H1 (cell line): ENCODE measurements around the gene CAPN14. TPM values are rescaled to one million over a fixed set of nuclear protein-coding genes. Genes with fewer than 3 reads are reported as not detected.

Experiments
- CTCF ChIA-PET: fragments of 300-600 bp; sonication (Branson Sonifier 250); formaldehyde crosslinking; loops from one replicate; lab custom pipeline; 2021; ENCODE audit not compliant: partially characterized antibody; lab: Charles Lee
- POLR2A ChIA-PET: fragments of 300-600 bp; sonication (Branson Sonifier 250); formaldehyde crosslinking; loops from one replicate; lab custom pipeline; 2021; ENCODE audit warnings: inconsistent platforms; ENCODE audit not compliant: partially characterized antibody; lab: Charles Lee
- DNase-seq, 2 experiments: peaks; one replicate each; pipeline versions ENCODE4 v3.0.0 to v3.0.0-alpha.2; 2010 to 2022; ENCODE audit warnings: low spot score in 2 of 2, low read depth in 1 of 2, mixed read lengths in 1 of 2
- FAIRE-seq: peaks from 2 replicates; lab custom pipeline; 2011; peaks lifted over from hg19 to GRCh38; lab: Jason Lieb, UNC
- H2AFZ ChIP-seq: 2 replicates; pipeline ENCODE4 v1.8.1; 2012; ENCODE audit warnings: low read length, inconsistent platforms
- H2AK5ac ChIP-seq: 2 replicates; pipeline ENCODE4 v1.6.1; 2013; ENCODE audit warnings: low read depth, low read length
- H2BK120ac ChIP-seq: replicated peaks from 2 replicates; pipeline ENCODE3; 2013; ENCODE audit warnings: low read depth, low read length, inconsistent platforms
- H2BK12ac ChIP-seq: 2 replicates; pipeline ENCODE4 v1.6.1; 2013; ENCODE audit warnings: low read depth, low read length
- H2BK15ac ChIP-seq: 2 replicates; pipeline ENCODE4 v1.6.1; 2013; ENCODE audit warnings: low read length
- H2BK20ac ChIP-seq: 2 replicates; pipeline ENCODE4 v1.6.1; 2013; ENCODE audit warnings: low read length
- H2BK5ac ChIP-seq: 2 replicates; pipeline ENCODE4 v1.6.1; 2013; ENCODE audit warnings: low read depth, low read length
- H3K14ac ChIP-seq: 2 replicates; pipeline ENCODE4 v1.6.1; 2013; ENCODE audit warnings: inconsistent platforms; ENCODE audit not compliant: insufficient read length
- H3K18ac ChIP-seq: 2 replicates; pipeline ENCODE4 v1.6.1; 2013; ENCODE audit warnings: low read length; ENCODE audit errors: extremely low read depth
- H3K23ac ChIP-seq: 2 replicates; pipeline ENCODE4 v1.6.1; 2013; ENCODE audit warnings: inconsistent platforms; ENCODE audit not compliant: insufficient read length
- H3K23me2 ChIP-seq: 2 replicates; pipeline ENCODE4 v1.6.1; 2013; ENCODE audit warnings: low read depth, low read length
- H3K27ac ChIP-seq: 2 replicates; pipeline ENCODE4 v1.6.1; 2011; ENCODE audit warnings: low read depth, low read length, inconsistent platforms
- H3K27me3 ChIP-seq, 4 experiments: replicated peaks in 1 of 4; 1 replicate in 1 of 4; 2 replicates in 3 of 4; pipeline versions ENCODE4 v1.6.1 to v1.8.1; 2011 to 2013; ENCODE audit warnings: low read length in 3 of 4, mild to moderate bottlenecking in 3 of 4, inconsistent platforms in 2 of 4, mixed read lengths in 2 of 4, moderate library complexity in 1 of 4; ENCODE audit not compliant: control insufficient read depth in 3 of 4, insufficient read depth in 3 of 4; ENCODE audit errors: extremely low read depth in 1 of 4
- H3K36me3 ChIP-seq, 4 experiments: 2 replicates each; pipeline versions ENCODE4 v1.6.1 to v1.8.1; 2011 to 2013; ENCODE audit warnings: mild to moderate bottlenecking in 4 of 4, low read length in 3 of 4, moderate library complexity in 2 of 4, control low read depth in 1 of 4, inconsistent platforms in 1 of 4; ENCODE audit not compliant: insufficient read depth in 4 of 4, control insufficient read depth in 2 of 4
- H3K4ac ChIP-seq: replicated peaks from 2 replicates; pipeline ENCODE3; 2013; ENCODE audit warnings: low read length, low read depth, mixed read lengths, inconsistent platforms; ENCODE audit not compliant: insufficient read length
- H3K4me1 ChIP-seq, 4 experiments: replicated peaks in 1 of 4; 1 replicate in 1 of 4; 2 replicates in 3 of 4; pipeline versions ENCODE4 v1.6.1 to v1.8.1; 2011 to 2013; ENCODE audit warnings: low read length in 3 of 4, inconsistent platforms in 2 of 4, mixed read lengths in 1 of 4; ENCODE audit not compliant: insufficient read depth in 4 of 4, control insufficient read depth in 3 of 4
- H3K4me2 ChIP-seq, 2 experiments: 2 replicates each; pipeline versions ENCODE4 v1.6.1 to v1.8.1; 2011 to 2013; ENCODE audit warnings: low read depth in 2 of 2, low read length in 2 of 2, control low read depth in 1 of 2, inconsistent platforms in 1 of 2, mild to moderate bottlenecking in 1 of 2; ENCODE audit not compliant: insufficient read depth in 1 of 2
- H3K4me3 ChIP-seq, 4 experiments: fragments of 200-600, 300-600 bp in 1 of 4; sonication (generic), shearing (Covaris generic), sonication (Bioruptor Twin) in 1 of 4; 2 replicates each; pipeline versions ENCODE4 v1.5.1 to v1.8.1; 2011 to 2016; ENCODE audit warnings: low read length in 4 of 4, low read depth in 3 of 4, control low read depth in 2 of 4, inconsistent platforms in 2 of 4, mild to moderate bottlenecking in 2 of 4, mixed read lengths in 1 of 4, moderate library complexity in 1 of 4; ENCODE audit not compliant: insufficient read depth in 2 of 4; ENCODE audit errors: extremely low read depth in 1 of 4
- H3K56ac ChIP-seq: replicated peaks from 2 replicates; pipeline ENCODE3; 2013; ENCODE audit warnings: low read depth, mild to moderate bottlenecking, mixed read lengths, low read length, inconsistent platforms; ENCODE audit not compliant: insufficient read length
- H3K79me1 ChIP-seq: 2 replicates; pipeline ENCODE4 v1.6.1; 2013; ENCODE audit warnings: low read depth, low read length, control low read depth
- H3K79me2 ChIP-seq, 2 experiments: 2 replicates each; pipeline versions ENCODE4 v1.6.1 to v1.8.1; 2012 to 2013; ENCODE audit warnings: low read length in 2 of 2, mild to moderate bottlenecking in 2 of 2, inconsistent platforms in 1 of 2; ENCODE audit not compliant: insufficient read depth in 2 of 2, control insufficient read depth in 1 of 2
- H3K9ac ChIP-seq, 4 experiments: replicated peaks in 1 of 4; 1 replicate in 1 of 4; 2 replicates in 3 of 4; pipeline versions ENCODE4 v1.6.1 to v1.8.1; 2011 to 2013; ENCODE audit warnings: low read depth in 3 of 4, low read length in 3 of 4, control low read depth in 2 of 4, mild to moderate bottlenecking in 2 of 4, moderate library complexity in 2 of 4, inconsistent platforms in 1 of 4; ENCODE audit errors: extremely low read depth in 1 of 4
- H3K9me3 ChIP-seq, 2 experiments: 2 replicates each; pipeline versions ENCODE4 v1.6.1 to v1.8.1; 2012 to 2013; ENCODE audit warnings: mild to moderate bottlenecking in 2 of 2, moderate library complexity in 2 of 2, control low read depth in 1 of 2, inconsistent platforms in 1 of 2, low read depth in 1 of 2, low read length in 1 of 2, mixed read lengths in 1 of 2; ENCODE audit not compliant: insufficient read depth in 2 of 2
- H4K20me1 ChIP-seq, 2 experiments: replicated peaks in 1 of 2; 2 replicates each; pipeline versions ENCODE3 to v1.8.1; 2011 to 2013; ENCODE audit warnings: inconsistent platforms in 2 of 2, low read length in 2 of 2, mild to moderate bottlenecking in 1 of 2; ENCODE audit not compliant: insufficient read depth in 2 of 2, control insufficient read depth in 1 of 2
- H4K5ac ChIP-seq: 2 replicates; pipeline ENCODE4 v1.6.1; 2013; ENCODE audit warnings: low read length, low read depth, mixed read lengths, inconsistent platforms; ENCODE audit not compliant: insufficient read length
- H4K8ac ChIP-seq: 2 replicates; pipeline ENCODE4 v1.8.0; 2013; ENCODE audit warnings: mild to moderate bottlenecking, moderate library complexity, low read length, inconsistent platforms; ENCODE audit not compliant: insufficient read depth; ENCODE audit errors: extremely low read depth
- H4K91ac ChIP-seq: replicated peaks from 2 replicates; pipeline ENCODE3; 2013; ENCODE audit warnings: low read length, mixed read lengths, inconsistent platforms; ENCODE audit not compliant: insufficient read length
- CBX8 ChIP-seq: fragments of 300-800, 300-1000 bp; sonication (generic); IDR thresholded peaks from 2 replicates; pipeline ENCODE4 v1.7.1; 2016; ENCODE audit warnings: low read depth, low read length, borderline replicate concordance
- EGR1 ChIP-seq: IDR thresholded peaks from 2 replicates; pipeline ENCODE4 v1.6.1; 2011; ENCODE audit warnings: low read depth, low read length, borderline replicate concordance
- WGBS, 2 experiments: shearing (Covaris generic) in 1 of 2; methylation state at CpG; one replicate each; pipeline versions ENCODE4 v1.1.6 to v1.1.7; 2013 to 2015; ENCODE audit warnings: low lambda C conversion rate in 2 of 2, mixed read lengths in 2 of 2, inconsistent platforms in 1 of 2, low coverage in 1 of 2, missing lambda C conversion rate in 1 of 2; ENCODE audit not compliant: insufficient replicate concordance in 2 of 2, insufficient coverage in 1 of 2, insufficient read length in 1 of 2; ENCODE audit errors: extremely low coverage in 1 of 2, missing lambda C conversion rate in 1 of 2; 5-methylcytosine and 5-hydroxymethylcytosine counted together
- polyA plus RNA-seq, 7 experiments: library from polyadenylated mRNA; depleted of rRNA in 3 of 7; stranded (reverse) in 5 of 7; unstranded in 2 of 7; fragments of >200 nt in 5 of 7; fragments of 200-250 nt in 2 of 7; gene quantifications; 1 replicate in 5 of 7; 2 replicates in 1 of 7; 4 replicates in 1 of 7; pipeline versions ENCODE4 v1.2.1 to v1.2.3, GENCODE V29; 2011 to 2013; ENCODE audit warnings: missing spikeins in 2 of 7, mixed read lengths in 2 of 7
- total RNA-seq: library from RNA; stranded (reverse); fragmentation: NEBNext Ultra II Directional; extraction: Animal tissue kit (Norgen Biotek cat#: 25700); gene quantifications from 2 replicates; pipeline ENCODE4 v1.2.1, GENCODE V29; 2021

The CAPN14 gene
- total and polyA plus RNA-seq, 2 of the 8 experiments (the other 6 are each of a cell fraction or from before 2014, with no cell fraction given) = 0.07 TPM; not detected in 1

DNA sequence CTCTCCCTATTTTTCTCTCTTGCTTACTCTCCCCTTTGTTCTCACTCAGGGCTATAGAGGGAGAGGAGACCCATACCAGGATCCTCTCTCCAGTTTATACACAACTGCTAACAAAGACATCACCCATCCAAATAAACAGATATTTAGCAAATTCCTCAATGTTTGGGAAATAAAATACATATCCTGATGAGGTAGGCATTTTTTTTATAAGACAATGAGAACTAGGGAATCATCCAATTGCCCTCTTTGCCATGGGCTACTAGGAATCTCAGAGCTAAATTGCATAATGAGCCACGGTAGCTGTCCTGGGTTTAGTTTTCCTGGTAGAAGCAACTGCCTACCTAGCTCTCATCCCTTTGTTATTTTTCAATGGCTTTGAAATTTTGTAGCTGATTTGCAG is 27.1 kb downstream of the CAPN14 start:
- no peak overlapping the region for H3K14ac ChIP-seq
- H3K4me2 ChIP-seq = no peak overlapping the region
- no peaks in the 10 kb centered on the region; a peak in 1 of 7 replicates for H3K4me1 ChIP-seq
- H4K5ac ChIP-seq = no peak overlapping the region
- no peak overlapping the region for H2BK15ac ChIP-seq
- no peaks in the 10 kb centered on the region for H3K36me3 ChIP-seq
- H3K9ac ChIP-seq = no peak overlapping the region
- no peak overlapping the region for H2BK12ac ChIP-seq
- H3K18ac ChIP-seq = no peak overlapping the region
- H3K4me3 ChIP-seq = no peak overlapping the region
- no peak for TF ChIP-seq CBX8
- TF ChIP-seq EGR1 = no peak
- H2BK120ac ChIP-seq = no peak overlapping the region
- no peaks in the 10 kb centered on the region for H3K9me3 ChIP-seq
- no peak overlapping the region for H3K4ac ChIP-seq
- H4K91ac ChIP-seq = no peak overlapping the region
- 95% methylated on average over 1 of the region's 1 CpG; no CpG with 5 or more reads in 1 of the 2 experiments for WGBS, 2 experiments
- no peak overlapping the region for H2BK20ac ChIP-seq
- CTCF ChIA-PET = interaction anchor here (0.7 to 1.8 kb wide), 5 partner anchors 11 to 701 kb away, joined by 3 to 8 read pairs (median 5); no protein-coding TSS in a partner anchor
- no peak overlapping the region for H2BK5ac ChIP-seq
- H3K23ac ChIP-seq = no peak overlapping the region
- POLR2A ChIA-PET = interaction anchor here (1.4 kb wide), 1 partner anchor 107 kb away, joined by 3 read pairs; no protein-coding TSS in a partner anchor
- H3K23me2 ChIP-seq = 0 out of 2 replicates have a peak, but pooled peaks cover 2% of the 10 kb centered on the region
- H3K27ac ChIP-seq = no peak overlapping the region
- H2AK5ac ChIP-seq = no peak overlapping the region
- H3K79me2 ChIP-seq = no peaks in the 10 kb centered on the region
- H3K27me3 ChIP-seq = no peaks in the 10 kb centered on the region; a peak in 1 of 7 replicates
- H4K8ac ChIP-seq = no peak overlapping the region
- DNase-seq (no peak), FAIRE-seq (no peak)
- H4K20me1 ChIP-seq = no peaks in the 10 kb centered on the region
- H3K56ac ChIP-seq = no peak overlapping the region
- H2AFZ ChIP-seq = no peak overlapping the region
- no peaks in the 10 kb centered on the region for H3K79me1 ChIP-seq
